GM12878 (cell line): ENCODE data around the gene CBARP.

Experiments
- EP300 ChIP-seq, 2 experiments: fragments of 150-350 bp in 1 of 2; IDR thresholded peaks; 2 replicates each; pipeline ENCODE4 v1.6.1; 2011 to 2012; ENCODE audit warnings: low read depth in 2 of 2, low read length in 2 of 2, borderline replicate concordance in 1 of 2, improper control_type of control experiment in 1 of 2, inconsistent platforms in 1 of 2; ENCODE audit not compliant: control insufficient read depth in 1 of 2
- EZH2 ChIP-seq: IDR thresholded peaks from 2 replicates; pipeline ENCODE4 v1.6.1; 2012; ENCODE audit warnings: low read depth, mild to moderate bottlenecking, control low read depth, inconsistent platforms, low read length, borderline replicate concordance; ENCODE audit not compliant: control insufficient read depth
- LARP7 ChIP-seq: fragments of 450-650 bp; IDR thresholded peaks from 2 replicates; pipeline ENCODE4 v1.6.1; 2017; ENCODE audit warnings: mild to moderate bottlenecking
- POLR2A ChIP-seq: IDR thresholded peaks from 2 replicates; pipeline ENCODE4 v1.6.1; 2011; ENCODE audit warnings: low read depth, mild to moderate bottlenecking, low read length

GRCh38 chr19:1261798-1262622 lies 24.2 kb upstream of the CBARP start:
- TF ChIP-seq EP300 (IDR thresholded peaks at IDR 0.05; ENCODE audit: borderline replicate concordance in 1 of 2, control insufficient read depth in 1 of 2, low read depth in 2 of 2, low read length in 2 of 2) = 0 out of 4 replicates have a peak, but pooled peaks of 1 of the 2 experiments have one; percentile 4
- no peak for TF ChIP-seq EZH2
- no peak for TF ChIP-seq LARP7
- TF ChIP-seq POLR2A = peak; percentile 54
